NOMO-1 (cell line): Measurements from ENCODE around the gene LRRK1.
A peak's percentile ranks its signal among the peaks of the same experiment; 100 is the strongest.

Source experiments
- DNase-seq, 2 experiments: peaks; one replicate each; lab custom pipeline; 2025; ENCODE audit not compliant: unreplicated experiment in 2 of 2; lab: John Stamatoyannopoulos, UW

LRRK1 gene

DNA sequence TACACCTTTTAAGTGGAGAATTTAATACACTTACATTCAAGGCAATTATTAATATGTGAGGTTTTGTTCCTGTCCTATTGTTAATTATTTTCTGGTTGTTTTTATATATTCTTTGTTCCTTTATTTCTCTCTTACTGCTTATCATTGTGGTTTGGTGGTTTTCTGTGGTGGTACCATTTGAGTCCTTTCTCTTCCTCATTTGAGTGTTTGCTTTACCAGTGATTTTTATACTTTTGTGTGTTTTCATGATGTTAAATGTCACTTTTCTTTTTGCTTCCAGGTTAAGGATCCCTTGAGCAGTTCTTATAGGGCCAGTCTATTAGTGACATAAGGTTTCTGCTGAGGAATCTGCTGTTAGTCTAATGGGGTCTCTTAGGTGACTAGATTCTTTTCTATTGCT lies 116.5 kb downstream of the LRRK1 start:
- peak; percentile 33 to 77 for DNase-seq

DNA sequence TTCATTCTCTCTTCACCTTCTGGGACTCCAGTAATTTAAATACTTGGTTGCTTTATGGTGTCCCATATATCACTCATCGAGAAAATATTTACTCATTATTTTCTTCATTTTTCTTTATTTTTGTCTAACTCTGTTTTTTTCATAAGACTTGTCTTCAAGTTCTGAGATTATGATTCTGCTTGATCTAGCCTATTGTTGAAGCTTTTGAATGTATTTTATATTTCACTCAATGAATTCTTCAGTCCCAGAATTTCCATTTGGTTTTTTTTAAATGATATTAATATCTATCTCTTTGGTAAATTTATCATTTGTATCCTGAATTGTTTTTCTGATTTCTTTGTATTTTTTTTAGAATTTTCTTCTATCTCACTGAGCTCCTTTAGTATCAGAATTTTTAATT lies 117.0 kb downstream of the LRRK1 start:
- DNase-seq: no peak

DNA sequence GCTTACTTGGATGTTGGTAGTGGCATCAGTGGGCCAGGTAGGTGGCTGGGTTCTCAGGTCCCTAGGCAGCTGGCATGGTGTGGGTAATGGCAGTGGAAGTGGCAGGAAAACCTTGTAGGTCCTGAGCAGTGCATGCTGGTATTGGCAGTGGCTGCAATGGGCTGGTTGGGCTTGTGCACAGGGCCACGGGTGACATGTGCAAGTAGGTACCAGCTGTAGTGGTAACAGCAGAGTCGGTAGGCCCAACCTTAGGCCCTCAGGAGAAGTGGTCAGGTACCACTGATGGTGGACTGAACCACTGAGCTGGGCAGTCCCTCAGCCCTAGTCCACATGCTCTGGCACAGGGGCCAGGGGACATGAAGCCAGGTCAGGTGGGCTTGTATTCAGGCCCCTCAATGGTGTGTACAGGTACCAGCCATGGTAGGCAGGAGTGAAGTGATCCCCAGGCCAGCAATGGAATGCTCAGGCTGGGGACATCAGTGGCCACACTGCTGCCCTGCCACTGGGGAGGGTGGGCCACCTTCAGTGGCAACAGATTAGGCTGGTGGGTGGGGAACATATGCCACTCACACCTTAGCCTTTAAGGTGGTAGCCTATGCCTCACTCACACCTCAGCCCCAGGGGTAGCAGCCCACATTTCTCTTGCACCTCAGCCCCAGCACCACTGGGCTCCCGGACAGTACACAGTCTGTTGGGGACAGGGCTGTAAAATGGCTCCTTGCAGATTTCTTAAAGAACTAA lies 118.1 kb downstream of the LRRK1 start:
- DNase-seq: no peak

DNA sequence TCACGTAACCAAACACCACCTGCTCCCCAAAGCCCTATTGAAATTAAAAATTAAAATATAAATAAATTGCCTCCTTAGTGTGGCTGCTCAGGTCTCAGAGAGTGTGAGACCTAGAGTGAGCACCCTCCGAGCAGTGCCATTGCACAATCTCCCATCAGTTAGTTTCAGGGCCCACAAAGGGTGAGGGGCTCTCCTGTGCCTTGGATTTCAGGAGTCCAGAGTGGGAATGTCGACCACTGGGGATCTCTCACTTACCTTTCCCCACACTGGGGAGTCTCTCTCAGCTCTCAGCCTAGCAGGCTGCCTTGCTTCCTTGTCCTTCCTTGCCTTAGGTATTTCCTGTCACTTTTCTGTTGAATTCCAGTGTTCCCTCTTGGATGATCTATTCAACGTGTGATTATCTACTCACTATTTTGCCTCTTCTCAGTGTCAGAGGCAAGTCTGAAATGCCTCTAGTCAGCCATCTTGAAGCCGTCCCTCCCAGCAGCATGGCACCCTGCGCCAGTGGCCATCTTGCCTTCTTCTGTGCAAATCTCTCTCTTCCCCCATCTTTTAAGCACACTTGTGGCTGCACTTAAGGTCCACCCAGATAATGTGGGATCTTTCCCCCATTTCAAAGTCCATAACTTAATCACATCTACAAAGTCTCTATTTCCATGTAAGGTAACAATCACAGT lies 119.3 kb downstream of the LRRK1 start:
- DNase-seq: no peak

DNA sequence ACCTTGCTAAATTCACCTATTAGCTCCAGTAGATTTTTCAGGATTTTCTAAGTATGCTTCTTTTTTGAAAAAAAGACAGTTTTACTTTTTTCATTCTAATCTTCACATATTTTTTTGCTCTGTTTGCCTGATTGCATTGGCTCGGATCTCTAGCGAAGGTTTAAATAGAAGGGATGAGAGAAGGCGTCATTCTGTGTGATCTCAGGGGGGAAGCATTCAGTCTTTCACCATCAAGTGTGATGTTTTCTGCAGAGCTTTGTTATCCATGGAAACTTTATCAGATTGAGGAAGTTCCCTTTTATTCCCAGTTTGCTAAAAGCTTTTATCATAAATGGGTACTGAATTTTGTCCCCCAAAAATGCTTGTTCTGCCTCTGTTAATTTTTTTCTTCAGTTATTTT lies 120.3 kb downstream of the LRRK1 start:
- no peak for DNase-seq

DNA sequence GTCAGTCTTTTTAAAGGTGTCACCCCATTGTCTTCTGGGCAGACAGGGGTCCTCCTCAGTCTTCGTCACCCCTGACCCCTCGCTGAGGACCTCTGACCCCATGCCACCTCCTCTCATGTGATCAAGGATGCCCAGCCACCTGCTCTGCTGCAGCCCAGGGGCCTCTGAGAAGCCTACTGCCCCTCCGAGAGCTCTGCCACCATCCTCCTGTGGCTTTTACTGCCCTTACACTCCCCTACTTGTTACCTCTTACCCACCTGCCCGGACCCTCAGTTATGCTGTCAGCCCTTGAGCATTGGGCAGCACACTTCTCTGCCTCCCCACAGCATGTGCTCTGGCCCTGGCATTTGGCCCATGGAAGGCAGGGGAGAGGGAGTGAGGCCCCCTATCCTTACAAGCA lies 123.2 kb downstream of the LRRK1 start:
- no peak for DNase-seq

DNA sequence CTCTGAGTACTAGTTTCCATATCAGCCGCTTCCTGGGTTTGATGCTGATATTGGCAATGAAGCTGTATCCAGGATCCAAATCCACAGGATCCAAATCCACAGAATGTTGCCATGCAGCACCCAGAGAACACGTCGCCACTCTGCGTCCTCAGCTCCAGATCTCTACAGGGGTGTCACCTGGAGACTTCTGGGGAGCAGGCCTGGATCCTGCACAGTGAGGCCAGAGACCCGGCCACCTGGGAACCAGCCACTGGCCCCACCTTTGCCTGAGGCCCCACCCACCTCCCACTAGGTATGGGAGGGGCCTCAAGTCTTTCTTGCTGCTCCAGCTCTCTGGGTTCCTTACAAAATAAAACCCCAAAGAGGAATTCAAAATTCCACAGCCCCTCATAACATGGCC lies 123.9 kb downstream of the LRRK1 start:
- DNase-seq: no peak

DNA sequence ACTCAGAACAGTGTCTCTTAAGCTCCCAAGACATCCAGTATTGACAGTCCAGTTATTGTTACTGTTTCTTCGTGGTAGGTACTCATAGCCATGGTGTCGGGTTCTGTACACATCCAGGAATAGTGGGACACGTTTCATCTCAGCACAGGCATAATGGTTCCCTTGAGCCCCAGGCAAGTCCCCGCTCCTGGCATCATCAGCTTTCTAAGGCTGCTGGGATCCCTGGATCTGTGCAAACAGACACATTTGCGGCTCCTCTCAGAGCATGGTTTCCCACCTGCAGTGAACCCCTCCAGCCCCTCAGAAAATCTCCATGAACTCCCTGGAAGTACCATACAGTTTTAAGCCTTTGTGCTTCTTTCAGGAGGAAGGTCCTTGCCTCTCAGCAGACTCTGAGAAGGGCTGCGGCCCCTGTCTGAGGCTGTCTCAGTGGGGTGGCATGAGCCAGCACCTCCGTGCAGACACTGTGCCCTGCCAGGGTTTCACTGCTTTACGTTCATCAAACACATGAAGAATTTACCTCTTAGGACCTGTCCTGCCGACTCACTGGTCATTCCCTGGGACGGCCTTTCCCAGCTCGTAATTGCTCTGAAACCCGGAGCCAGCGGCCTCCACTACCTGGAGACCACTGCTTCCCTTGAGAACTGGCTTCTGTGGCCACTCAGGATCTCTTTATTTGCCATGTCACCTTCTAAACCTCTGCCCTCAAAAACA lies 124.9 kb downstream of the LRRK1 start:
- DNase-seq: no peak

DNA sequence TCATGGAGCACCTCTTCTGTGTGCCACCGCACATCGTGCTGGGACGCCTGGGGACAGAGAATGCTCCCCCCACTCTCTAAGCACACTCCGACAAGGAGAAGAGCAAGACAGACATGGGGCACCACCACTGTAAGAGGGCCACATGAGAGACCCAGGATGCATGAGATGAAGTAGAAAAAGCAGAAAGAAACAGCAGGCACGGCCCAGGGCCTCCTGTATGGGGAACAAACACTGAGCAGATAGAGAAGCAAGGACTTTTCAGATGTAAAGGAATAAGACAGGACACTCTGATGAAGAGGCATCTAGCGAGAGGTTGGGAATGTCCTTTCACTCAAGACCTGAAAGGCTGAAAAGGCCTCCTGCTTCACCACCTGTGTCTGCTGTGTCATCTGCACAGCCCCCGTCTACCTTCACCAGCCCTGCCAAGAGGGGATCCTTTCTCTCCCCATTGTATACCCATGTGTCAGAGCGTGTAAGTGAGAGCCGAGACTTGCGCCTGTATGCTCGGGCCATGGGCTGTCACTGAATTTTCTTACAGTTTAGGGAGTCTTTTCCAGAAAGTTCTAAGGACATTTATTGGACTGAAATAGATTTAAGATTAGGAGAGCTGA lies 125.6 kb downstream of the LRRK1 start:
- DNase-seq: no peak

DNA sequence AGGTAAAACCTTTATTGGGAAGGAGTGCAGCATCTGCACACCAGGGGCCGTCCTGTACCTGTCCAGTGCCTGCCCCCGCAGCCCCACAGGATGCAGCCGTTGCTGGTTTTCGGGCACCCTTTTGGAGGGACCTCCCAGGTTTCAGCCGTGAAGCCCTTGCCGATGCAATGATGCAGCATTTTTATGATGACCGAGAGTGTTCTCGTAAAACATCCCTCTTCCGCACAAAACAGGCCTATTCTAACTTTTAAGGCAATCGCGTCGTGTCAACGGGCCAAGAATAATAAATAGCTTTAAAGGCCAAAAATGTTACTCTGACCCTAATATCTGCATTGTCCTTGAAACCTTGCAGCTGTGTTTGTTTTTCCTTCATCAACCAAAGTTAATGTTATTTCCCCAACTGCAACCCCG lies 126.1 kb downstream of the LRRK1 start:
- no peak for DNase-seq

DNA sequence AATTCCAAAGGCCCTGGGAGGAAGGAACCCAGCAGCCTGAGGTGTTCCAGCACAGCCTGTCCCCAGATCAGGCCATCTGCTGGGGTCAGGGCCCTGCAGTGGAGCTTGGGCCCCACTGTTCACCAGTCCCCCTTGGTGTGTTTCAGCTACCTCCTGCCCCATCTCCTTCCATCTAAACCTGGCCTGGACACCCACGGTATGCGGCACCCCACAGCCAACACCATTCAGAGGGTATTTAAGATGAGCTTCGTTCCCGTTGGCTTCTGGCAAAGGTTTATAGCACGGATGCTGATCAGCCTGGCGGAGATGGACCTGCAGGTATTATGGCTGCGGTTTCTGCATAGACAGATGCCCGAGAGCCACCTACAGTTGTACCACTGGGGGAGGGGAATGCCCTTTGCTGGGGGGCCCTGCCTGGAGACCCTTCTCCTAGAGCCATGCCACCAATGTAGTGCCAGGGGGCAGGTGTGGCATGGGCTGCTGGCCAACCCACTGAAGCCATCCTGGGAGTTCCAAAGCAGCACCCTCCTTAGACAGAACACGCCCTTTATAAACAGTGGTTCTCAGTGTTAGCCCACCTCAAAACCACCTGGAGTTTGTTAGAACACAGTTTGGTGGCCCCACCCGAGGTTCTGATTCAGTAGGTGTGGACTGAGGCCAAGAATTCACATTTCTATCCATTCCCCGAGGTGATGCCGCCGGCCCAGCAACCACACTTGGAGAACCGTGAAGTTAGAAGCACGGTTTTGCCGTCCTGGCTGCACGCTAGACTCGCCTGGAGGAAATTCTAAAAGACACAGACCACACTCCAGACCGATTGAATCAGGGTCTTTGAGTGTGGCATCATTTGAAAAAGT lies 126.9 kb downstream of the LRRK1 start:
- DNase-seq: no peak

DNA sequence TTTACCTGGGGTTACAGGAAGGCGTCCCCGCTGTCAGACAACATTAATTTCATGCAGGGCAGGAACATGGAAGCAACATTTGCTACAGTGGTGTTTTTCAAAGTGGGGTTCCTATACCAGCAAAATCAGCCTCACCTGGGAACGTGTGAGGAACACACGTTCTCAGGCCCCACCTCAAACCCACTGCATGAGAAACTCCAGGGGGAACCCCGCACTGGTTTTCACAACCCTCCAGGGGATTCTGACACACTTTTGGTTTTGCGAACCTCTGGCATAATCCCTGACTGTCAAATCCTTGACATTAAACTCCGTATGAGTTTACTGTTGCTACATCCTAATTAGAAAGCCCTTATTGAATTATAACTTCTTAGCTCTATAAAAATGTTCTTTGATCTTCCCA lies 127.7 kb downstream of the LRRK1 start:
- DNase-seq: no peak

DNA sequence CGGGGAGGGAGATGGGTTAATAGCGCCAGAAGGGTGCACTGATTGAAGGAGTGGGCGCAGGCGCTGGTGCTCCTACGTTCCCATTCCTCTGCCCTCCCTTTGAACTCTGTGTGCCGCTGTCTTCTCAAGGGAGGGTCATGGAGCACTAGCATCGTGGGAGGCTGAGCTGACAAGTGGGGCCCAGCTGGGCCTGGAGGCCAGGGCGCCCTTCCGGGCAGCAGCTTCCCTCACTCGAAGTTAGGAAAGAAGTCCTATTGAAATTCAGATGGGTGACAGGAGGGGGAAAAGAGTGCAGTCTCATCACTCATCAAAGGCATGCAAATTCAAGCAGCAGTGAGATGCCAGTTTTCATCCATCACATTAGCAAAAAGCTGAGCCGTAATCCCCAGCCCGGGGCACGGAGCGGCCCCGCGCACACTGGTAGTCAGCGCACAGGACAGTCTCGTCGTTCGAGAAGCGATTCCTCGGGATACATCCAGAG lies 128.2 kb downstream of the LRRK1 start:
- no peak for DNase-seq

DNA sequence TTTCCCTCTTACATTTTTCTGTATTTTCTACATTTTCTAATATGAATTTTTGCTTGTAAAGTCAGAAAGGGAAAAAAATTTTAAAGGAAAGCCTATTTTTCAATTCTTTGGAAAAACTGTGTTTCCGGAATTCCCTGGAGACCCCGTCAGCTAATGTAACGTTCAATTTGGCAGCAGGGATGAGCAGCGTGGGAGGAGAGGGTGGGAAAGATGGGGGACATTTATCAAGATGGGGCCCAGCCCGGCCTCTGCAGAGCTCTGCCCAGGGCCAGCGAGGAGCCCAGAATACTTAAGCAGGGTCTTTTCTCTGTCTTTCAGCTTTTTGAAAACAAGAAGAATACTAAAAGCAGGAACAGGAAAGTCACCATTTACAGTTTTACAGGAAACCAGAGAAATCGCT lies 129.0 kb downstream of the LRRK1 start:
- DNase-seq: no peak

DNA sequence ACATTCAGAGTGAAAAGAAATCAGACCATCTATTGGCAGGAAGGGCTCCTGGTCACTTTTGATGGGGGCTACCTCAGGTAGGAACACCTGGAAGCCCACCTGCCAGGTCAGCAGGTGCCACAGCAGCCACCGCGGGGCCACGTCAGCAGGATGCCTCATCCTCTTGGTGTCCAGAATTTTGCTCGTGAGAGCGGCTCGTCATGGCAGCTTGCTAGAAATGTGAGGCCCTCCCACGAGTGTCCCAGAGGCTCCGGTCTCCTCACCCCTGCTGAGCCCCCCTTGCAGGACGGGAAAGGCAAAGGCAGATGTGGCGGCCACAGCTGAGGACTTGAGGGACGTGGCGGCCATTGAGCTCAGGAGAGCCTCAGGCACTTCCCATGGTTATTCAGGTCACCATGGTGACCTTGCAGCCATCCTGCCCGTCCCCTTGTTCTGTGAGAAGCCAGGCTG lies 129.4 kb downstream of the LRRK1 start:
- no peak for DNase-seq

DNA sequence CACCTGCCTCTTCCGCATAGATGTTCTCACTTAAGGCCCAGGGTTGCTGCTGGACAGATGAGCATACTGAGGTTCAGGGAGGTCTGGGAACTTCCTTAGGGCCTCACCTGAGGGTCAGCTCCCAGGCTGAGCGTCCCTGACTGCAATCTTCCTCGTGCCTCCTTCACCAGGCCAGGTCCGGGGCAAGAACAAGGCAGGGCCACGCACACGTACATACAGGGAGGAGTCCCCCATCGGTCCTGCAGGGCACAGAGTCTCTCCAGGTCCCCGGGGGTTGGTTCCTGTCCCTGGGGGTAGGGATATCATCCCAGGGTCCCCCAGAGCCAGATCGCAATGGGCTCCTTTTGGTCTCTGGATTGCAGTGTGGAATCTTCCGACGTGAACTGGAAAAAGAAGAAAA lies 130.1 kb downstream of the LRRK1 start:
- no peak for DNase-seq

DNA sequence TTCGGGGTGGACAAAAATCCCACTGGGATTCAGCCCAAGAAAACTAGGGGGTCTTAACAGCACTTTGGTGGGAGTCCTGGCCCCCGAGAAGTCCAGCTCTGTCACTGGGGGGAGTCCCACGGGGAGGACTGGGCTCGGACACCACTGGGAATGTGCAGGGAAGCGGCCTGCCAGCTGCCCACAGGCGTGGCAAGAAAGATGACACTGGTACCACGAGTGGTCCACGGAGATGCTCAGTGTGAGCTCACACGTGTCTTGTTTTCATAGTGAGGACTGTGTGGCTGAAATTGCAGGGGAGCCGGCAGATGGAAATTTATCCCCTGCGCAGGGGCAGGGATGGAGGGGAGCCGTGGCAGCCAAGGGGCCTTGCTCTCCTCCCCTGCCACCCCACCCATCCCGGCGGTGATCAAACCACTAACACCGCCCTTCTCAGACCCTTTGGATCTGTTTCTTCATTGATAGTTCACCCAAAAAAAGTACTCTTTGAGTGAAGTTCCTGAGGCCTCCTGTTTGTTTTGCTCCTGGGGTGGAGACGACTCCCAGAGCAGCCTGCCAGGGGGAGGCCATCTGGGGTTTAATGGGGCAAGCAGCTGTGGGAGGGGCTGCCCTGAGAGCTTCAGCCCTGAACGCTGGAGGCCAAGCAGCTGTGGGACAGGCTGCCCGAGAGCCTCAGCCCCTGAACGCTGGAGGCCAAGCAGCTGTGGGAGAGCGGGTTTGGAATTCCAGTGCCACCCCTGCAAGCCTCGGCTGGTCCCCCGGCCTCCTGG lies 130.9 kb downstream of the LRRK1 start:
- no peak for DNase-seq

DNA sequence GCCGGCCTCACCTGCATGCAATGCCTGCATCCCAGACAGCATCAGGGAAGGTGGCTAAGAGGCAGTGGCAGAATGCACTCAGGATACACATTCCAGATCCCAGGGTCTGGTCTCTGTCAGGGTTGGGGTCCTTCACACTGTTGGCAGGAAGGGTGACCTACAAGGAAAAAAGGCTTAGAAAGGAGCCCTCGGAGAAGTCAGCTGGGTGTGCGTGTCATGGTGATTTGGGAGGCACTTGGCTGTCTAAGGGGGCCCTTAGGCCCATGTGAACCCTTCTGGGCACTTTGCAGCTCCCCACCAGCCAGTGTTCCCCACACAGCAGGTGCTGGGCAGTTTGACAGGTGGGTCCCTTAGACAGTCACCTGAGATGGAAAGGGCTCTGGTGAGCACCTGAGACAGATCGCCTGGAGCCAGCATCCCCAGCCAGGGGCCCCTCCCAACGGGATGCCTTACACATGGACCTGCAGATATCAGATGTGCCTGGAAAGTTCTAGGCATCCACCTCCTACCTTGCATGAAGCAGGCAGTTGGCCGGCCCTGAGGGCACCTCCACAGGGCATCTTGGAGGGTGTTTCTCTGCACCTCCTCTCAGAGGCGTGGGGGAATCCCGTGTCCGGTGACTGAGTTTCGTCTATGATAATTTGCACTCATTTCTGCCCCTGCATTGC lies 131.6 kb downstream of the LRRK1 start:
- no peak for DNase-seq
